Lower lobe of right lung (tissue), 2 donors: ENCODE measurements around the gene RPL7A. TPM values are rescaled to one million over a fixed set of nuclear protein-coding genes. Genes with fewer than 3 reads are reported as not detected.
"Not testable (repeated sequence)": the region's sequence is repeated elsewhere in the genome, so short reads cannot be mapped to it uniquely, and the experiment has no call there.

Experiments
- ATAC-seq, 2 donors: fragments of 200-7000 bp; cut with Tn5 transposase; one replicate each; pipeline ENCODE4 v1.9.1; 2020 to 2022; ENCODE audit warnings: mild to moderate bottlenecking in 2 of 2, moderate library complexity in 2 of 2
- DNase-seq: peaks from one replicate; pipeline ENCODE4 v3.0.0-alpha.2; 2020
- H3K27ac ChIP-seq: fragments of 200-600 bp; one replicate; pipeline ENCODE4 v1.8.0; 2022
- H3K27me3 ChIP-seq: fragments of 200-600 bp; one replicate; pipeline ENCODE4 v1.8.0; 2022; ENCODE audit warnings: low read depth
- H3K36me3 ChIP-seq: fragments of 200-600 bp; one replicate; pipeline ENCODE4 v1.8.0; 2022; ENCODE audit warnings: mild to moderate bottlenecking
- H3K4me1 ChIP-seq: fragments of 200-600 bp; one replicate; pipeline ENCODE4 v1.8.0; 2022
- H3K4me3 ChIP-seq: fragments of 200-600 bp; one replicate; pipeline ENCODE4 v1.8.0; 2022; ENCODE audit warnings: mild to moderate bottlenecking
- H3K9me3 ChIP-seq: fragments of 200-600 bp; one replicate; pipeline ENCODE4 v1.8.0; 2022
- CTCF ChIP-seq: fragments of 200-600 bp; IDR thresholded peaks from one replicate; pipeline ENCODE4 v1.8.0; 2022; ENCODE audit warnings: antibody characterized with exemption, mild to moderate bottlenecking
- intact Hi-C: fragments of 100-400 bp; cut with DNase I; formaldehyde crosslinking; loops from one replicate; pipeline ENCODE4 v1.11.0; 2022
- total RNA-seq: library from RNA; stranded (reverse); fragmentation: NEBNext Ultra II Directional; extraction: Animal tissue kit (Norgen Biotek cat#: 25700); gene quantifications from one replicate; pipeline ENCODE4 v1.2.1, GENCODE V29; 2021
- donor health status: DM: no; HTN: yes; CAD: no; lungs with severe emphysema.

Gene RPL7A
- total RNA-seq, 1 donor from 2014 or later: 1,397 TPM

DNA sequence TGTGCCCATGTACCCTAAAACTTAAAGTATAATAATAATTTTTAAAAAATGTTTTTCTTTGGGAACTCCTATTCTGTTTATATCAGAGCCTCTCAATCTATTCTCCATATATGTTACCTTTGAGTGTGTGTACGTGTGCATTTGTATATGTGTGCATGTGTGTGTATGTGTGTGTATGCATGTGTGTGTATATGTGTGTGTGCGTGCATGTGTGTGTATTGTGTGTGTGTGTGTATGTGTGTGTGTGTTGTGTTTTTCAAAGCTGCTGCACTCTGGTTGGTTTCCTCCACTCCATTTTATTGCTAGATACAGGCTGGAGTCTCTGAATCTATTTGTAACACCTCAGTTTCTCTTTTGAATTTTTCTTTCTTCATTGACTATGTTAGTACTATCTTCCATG is 32.0 kb upstream of the RPL7A start:
- TF ChIP-seq CTCF: no peak
- Histone ChIP-seq H3K27me3 (no peaks in the 10 kb centered on the region), H3K9me3 (no peaks in the 10 kb centered on the region), H3K4me1 (no peaks in the 10 kb centered on the region), H3K4me3 (no peak overlapping the region), H3K27ac (no peak overlapping the region), H3K36me3 (no peaks in the 10 kb centered on the region)
- ATAC-seq (no peak), DNase-seq (no peak)
- intact Hi-C loops: no loop called here

- H3K9me3 ChIP-seq, H3K4me1 ChIP-seq, H3K27ac ChIP-seq, ATAC-seq, H3K27me3 ChIP-seq, intact Hi-C loops, H3K4me3 ChIP-seq, H3K36me3 ChIP-seq, DNase-seq: not testable (repeated sequence)
These were observed 30.5 kb upstream of the RPL7A start for GRCh38 chr9:133317551-133317950.

- no peak for TF ChIP-seq CTCF
- intact Hi-C loops: no loop called here
- Histone ChIP-seq H3K4me3 (no peak overlapping the region), H3K36me3 (no peaks in the 10 kb centered on the region), H3K27me3 (no peaks in the 10 kb centered on the region), H3K4me1 (no peaks in the 10 kb centered on the region), H3K27ac (no peak overlapping the region), H3K9me3 (no peaks in the 10 kb centered on the region)
- no peak for DNase-seq
- ATAC-seq: no peak
These were observed 27.6 kb upstream of the RPL7A start for GRCh38 chr9:133320421-133320881.

- TF ChIP-seq CTCF: no peak
- intact Hi-C loops: no loop called here
- no peak for ATAC-seq
- Histone ChIP-seq H3K36me3 (no peaks in the 10 kb centered on the region), H3K4me1 (no peaks in the 10 kb centered on the region), H3K4me3 (no peak overlapping the region), H3K27ac (no peak overlapping the region), H3K9me3 (no peaks in the 10 kb centered on the region), H3K27me3 (no peaks in the 10 kb centered on the region)
- DNase-seq: no peak
These were observed 26.5 kb upstream of the RPL7A start for GRCh38 chr9:133321411-133321935.

DNA sequence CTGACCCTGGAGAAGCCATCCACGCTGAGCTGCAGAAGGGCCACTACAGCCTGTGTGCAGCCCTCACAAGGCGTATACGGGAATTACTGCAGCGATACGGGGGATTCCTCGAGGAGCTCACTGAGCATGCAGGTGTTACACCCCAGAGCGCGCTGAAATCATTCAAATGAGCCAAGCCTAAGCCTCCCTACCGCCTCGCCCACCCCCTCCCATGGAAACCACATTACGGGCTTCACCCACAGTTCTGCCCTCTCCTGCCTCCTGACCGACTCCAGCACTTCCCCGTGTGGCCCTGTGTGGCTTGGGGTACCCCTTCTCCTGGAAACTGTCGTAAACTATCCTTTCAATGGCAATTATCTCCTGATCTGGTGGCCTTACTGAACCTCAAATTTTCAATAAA is 25.3 kb upstream of the RPL7A start:
- no peak overlapping the region for H3K4me3 ChIP-seq
- no peak for DNase-seq
- ATAC-seq: no peak
- intact Hi-C loops: no loop called here
- H3K27ac ChIP-seq: no peak overlapping the region
- no peaks in the 10 kb centered on the region for H3K36me3 ChIP-seq
- H3K27me3 ChIP-seq: no peaks in the 10 kb centered on the region
- H3K9me3 ChIP-seq: no peaks in the 10 kb centered on the region
- TF ChIP-seq CTCF: no peak
- no peaks in the 10 kb centered on the region for H3K4me1 ChIP-seq

GRCh38 chr9:133323211-133323610 is 24.8 kb upstream of the RPL7A start:
- no peak for TF ChIP-seq CTCF
- no peak for ATAC-seq
- H3K27me3 ChIP-seq: no peaks in the 10 kb centered on the region
- intact Hi-C loops: no loop called here
- DNase-seq: no peak
- H3K9me3 ChIP-seq: no peaks in the 10 kb centered on the region
- no peak overlapping the region for H3K4me3 ChIP-seq
- no peak overlapping the region for H3K27ac ChIP-seq
- H3K4me1 ChIP-seq: no peaks in the 10 kb centered on the region
- H3K36me3 ChIP-seq: no peaks in the 10 kb centered on the region
